HG03571 (cell line): ENCODE measurements around the gene GBF1.

Experiments used
- ATAC-seq: cut with Tn5 transposase; IDR thresholded peaks from one replicate; pipeline ENCODE4 v1.9.1; 2021; ENCODE audit not compliant: unreplicated experiment

The GBF1 gene

DNA sequence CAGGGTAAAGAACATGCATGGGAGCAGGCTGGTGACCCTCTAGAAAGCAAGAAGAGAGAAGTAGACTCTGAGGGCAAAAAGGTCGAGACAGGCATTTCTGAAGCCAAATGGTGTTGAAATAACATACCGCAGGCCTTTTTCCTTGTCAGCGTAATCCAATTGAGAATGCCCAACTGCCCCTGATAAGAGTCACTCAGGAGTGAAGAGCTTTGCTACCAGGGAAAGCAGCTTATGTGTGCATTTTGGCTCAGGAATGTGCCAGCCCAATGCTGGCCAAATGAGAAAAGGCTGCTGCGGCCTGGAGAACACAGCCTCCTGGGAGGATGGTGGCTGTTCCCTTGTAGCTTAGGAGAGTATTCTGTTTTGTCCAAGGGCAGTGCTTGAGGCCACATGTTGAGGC, 88.8 kb downstream of the GBF1 start:
- no peak for ATAC-seq

DNA sequence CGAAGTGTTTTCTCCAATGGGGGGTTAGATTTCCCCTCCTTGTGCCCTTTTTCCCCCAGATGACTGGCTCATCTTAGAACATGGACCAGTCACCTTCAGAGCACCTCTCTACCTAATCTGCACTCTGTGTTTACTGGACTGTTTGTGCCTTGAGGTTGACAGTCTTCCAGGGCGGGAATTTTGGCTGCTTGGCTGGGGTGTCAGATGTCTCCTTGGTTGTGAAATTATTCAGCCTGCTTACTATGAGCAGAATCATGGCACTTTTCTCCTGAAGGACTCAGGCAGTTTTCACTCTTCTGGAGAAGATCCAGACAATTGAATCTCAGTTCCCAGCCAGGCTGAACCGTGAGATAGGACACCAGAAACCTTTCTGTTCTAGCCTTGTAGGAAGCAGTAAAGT, 89.9 kb downstream of the GBF1 start:
- no peak for ATAC-seq

DNA sequence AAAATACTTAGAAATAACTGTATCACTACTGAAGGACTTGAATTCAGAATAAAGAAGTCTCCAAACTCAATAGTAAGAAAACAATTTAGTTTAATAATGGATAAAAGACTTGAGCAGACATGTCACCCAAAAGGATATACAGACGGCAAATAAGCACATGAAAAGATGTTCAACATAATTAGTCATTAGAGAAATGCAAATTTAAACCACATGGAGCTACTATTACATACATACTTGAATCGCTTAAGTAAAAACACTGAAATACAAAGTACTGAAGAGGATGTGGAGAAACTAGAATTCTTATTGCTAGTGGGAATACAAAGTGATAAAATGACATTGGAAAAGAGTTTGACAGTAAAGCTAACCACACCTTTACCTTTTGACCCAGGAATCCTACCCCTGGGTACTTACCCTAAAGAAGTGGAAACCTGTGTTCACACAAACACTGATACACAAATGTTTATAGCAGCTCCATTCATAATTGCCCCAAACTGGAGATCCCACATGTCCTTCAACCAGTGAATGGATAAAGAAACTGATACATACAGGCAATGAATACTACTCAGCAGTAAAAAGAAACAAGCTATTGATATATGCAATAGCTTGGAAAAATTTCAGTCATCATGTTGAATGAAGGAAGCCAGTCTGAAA, 95.8 kb downstream of the GBF1 start:
- no peak for ATAC-seq

- no peak for ATAC-seq
Observed at GRCh38 chr10:102342458-102342857, 97.1 kb downstream of the GBF1 start.

DNA sequence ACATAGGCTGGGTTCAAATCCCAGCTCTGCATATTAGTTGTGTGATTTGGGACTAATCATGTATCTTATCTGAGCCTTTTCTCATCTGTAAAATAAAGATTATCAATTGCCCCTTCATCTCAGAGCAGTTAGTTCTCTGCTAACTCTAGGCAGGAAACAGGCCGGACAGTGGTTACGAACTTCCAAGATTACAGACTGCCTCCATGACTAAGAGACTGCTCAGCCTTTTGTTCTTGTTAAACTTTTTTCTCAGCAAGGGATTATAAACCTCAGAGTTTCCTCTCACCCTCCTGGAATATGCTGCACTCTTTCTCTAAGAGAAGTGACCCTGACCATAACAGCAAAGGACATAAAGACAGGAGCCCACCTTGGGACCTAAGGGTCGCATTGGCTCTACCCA, 97.6 kb downstream of the GBF1 start:
- no peak for ATAC-seq

DNA sequence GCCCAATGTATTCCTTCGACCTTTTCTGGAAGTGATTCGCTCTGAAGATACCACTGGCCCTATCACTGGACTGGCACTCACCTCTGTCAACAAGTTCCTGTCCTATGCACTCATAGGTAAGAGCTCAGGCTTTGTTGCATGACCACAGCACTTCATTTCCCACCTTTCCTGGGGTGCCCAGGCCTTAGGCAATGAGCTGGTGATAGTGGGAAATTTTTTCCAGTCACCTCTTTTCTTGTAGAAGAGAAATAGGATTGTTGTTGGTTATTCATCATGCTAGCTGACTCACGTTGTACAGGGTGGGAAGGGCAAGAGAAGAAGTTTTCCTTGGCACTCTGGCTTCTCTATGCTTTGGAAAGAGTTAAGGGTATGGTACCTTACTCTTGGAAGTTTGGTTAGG, 98.7 kb downstream of the GBF1 start:
- ATAC-seq: no peak

- ATAC-seq: no peak
Observed at GRCh38 chr10:102347236-102347828, 102.0 kb downstream of the GBF1 start.

GRCh38 chr10:102352066-102352715, 106.9 kb downstream of the GBF1 start:
- no peak for ATAC-seq

DNA sequence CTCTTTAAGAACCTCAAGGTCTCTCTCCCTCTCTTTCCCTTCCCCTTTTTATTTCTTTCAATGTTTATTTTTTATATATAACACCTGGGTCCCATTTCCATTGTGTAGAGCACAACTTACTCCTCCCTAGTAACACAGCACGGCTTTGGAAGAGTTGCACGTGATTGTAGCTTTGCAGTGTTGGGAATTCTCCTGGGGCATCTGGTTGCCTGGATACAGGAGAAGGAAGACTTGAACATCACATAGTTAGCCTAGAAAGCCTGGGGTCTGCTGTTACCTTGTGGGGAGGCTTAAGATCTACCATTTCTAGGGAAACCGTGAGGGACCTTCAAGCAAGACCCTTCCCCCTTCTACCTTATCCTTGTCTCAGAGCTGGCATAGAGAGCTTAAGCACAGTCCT, 109.1 kb downstream of the GBF1 start:
- ATAC-seq: no peak

- no peak for ATAC-seq
Observed at GRCh38 chr10:102358712-102359382, 113.5 kb downstream of the GBF1 start.

DNA sequence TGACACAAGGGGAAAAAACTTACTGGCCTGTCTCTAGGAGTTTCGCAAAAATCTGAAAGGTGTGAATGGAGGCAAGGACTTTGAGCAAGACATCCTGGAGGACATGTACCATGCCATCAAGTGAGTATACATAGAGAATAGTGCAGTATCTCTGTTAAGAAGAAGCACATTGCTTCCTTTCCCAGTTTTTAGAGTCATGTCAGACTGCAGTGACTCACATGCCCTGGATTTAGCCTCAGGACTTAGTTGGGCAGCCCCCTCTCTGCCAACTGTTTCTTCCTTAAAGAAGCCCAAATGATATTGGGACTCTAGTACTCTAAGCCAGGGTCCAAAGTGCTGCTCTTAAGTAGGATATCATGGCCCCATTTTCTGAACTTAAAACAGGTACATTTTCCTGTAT, 122.1 kb downstream of the GBF1 start:
- ATAC-seq: no peak

DNA sequence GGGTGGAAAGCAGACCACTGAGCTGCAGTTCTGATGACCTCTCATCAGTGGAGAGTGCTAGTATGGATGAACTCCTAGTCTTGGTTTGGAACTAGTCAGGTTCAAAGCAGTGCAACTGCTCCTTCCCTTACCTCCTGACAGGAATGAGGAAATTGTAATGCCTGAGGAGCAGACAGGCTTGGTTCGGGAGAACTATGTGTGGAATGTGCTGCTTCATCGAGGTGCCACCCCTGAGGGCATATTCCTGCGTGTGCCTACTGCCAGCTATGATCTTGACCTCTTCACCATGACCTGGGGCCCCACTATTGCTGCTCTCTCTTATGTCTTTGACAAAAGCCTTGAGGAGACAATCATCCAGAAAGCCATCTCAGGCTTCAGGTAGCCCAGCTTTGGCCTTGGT, 122.7 kb downstream of the GBF1 start:
- ATAC-seq: no peak

DNA sequence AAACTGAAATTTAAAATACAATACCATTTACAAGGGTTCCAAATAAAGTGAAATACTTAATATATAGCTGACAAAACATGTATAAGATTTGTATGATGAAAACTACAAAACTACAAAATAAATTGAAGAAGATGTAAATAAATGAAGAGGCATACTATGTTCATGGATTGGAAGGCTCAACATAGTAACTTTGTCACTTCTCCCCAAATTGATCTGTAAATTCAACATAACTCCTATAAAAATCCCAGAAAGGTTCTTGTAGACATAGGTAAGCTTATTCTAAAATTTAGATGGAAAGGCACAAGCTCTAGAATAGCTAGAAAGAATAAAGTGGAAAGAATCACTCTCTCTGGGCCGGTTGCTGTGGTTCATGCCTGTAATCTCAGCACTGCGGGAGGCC, 126.0 kb downstream of the GBF1 start:
- ATAC-seq: no peak

DNA sequence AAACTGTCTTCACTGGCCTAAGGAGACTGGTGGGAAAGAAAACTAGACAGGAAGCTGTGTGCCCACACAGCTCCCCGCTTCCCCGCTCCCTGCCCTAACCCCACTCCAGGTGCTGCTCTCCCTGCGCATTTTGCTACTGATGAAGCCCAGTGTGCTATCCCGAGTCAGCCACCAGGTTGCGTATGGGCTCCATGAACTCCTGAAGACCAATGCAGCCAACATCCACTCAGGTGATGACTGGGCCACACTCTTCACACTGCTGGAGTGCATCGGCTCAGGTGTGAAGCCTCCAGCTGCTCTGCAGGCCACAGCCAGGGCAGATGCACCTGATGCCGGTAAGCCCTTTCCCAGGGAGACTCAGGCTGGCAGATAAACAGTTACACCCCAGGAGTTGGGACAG, 129.9 kb downstream of the GBF1 start:
- no peak for ATAC-seq

DNA sequence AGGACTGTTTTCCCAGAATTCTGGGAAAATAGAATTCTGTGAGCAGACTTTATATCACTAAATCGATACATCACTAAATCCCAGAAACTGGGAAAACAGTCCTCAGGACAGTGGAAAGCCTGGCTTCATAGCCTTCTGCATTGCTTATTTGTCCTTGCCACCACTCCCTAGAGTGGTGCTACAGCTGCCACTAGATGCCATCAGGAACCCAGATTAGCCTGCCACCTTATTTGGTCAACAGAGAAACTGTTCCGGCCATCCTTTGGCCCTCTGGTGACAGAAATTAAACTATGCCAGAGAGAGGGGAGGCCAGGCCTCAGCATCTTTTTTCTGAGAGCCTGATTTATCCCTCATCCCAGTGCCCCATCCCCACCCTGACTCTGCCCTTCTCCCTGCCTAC, 130.5 kb downstream of the GBF1 start:
- ATAC-seq: no peak

DNA sequence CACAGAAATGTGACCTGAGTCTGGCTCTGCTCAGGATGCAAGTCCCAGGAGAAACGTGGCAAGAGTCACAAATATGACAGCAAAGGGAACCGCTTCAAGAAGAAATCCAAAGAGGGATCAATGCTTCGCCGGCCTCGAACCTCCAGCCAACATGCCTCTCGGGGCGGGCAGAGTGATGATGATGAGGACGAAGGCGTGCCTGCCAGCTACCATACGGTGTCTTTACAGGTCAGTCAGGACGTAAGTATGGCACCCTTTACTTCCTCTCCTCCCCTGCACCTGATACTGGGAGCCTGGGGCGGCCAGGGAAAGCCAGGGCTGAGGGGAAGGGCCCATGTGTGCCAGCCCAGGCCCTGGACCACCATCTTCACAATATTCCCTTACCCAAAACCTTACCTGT, 131.6 kb downstream of the GBF1 start:
- ATAC-seq: no peak

- ATAC-seq: no peak
Observed at GRCh38 chr10:102379383-102379782, 134.1 kb downstream of the GBF1 start.

DNA sequence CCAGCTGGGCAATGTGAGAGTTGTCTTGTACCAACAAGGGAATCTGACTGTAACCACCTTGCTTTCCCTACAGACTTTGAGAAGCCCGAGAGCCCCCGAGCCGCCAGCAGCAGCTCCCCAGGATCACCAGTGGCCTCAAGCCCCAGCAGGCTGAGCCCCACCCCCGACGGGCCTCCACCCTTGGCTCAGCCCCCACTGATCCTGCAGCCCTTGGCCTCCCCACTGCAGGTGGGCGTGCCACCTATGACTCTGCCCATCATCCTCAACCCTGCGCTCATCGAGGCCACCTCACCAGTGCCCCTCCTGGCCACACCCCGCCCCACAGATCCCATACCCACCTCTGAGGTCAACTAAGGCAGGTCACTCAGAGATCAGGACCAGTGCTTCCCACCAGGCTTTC, 136.7 kb downstream of the GBF1 start:
- no peak for ATAC-seq

DNA sequence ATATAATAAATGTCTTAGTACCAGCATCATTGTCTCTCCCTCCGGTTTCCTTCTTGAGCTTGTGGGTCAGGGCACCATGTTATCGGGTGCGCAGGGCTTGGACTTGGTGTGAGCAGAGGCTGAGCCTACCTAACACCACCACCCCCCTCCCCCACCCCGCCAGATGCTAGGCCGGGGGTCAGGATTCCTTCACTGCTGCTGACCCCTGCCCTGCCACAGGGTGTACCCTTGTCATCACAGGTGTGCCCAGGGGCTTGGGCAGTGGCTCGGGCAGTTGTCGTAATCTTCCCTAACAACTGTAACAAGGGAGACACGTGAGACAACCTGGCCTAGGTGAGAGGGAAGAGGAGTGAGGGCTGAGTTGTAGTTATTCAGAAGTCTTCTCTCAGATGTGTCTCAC, 137.5 kb downstream of the GBF1 start:
- no peak for ATAC-seq

DNA sequence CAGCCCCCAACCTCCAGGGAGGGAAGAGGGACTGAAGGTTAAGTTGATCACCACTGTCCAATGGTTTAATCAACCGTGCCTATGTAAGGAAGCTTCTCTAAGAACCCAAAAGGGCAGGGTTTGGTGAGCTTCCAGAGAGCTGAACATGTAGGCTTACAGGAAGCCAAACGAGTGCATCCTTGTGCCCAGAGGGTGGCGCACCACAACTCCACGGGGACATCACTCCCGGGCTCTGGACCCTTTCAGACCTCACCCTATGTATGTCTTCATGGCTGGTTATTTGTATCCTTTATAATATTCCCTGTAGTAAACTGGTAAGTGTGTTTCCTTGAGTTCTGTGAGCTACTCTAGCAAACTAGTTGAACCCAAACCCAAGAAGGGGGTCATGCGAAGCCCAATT, 138.7 kb downstream of the GBF1 start:
- ATAC-seq: no peak

GRCh38 chr10:102384606-102385429, 139.5 kb downstream of the GBF1 start:
- ATAC-seq: no peak
